ENCODE measurements around the gene COL28A1. TPM values are rescaled to one million over a fixed set of nuclear protein-coding genes. Genes with fewer than 3 reads are reported as not detected.

COL28A1 gene
- total and polyA plus RNA-seq, 4 donors = 1.3 to 10.2 (median 3.2) TPM

- H3K27me3 ChIP-seq (ENCODE audit: control insufficient read depth in 3 of 3, insufficient read depth in 3 of 3, low read length in 2 of 3) = no peaks in the 10 kb centered on the region
- no peaks in the 10 kb centered on the region for H3K4me1 ChIP-seq (ENCODE audit: control insufficient read depth in 5 of 5, insufficient read depth in 5 of 5, low read length in 5 of 5)
- H3K9me3 ChIP-seq (ENCODE audit: control insufficient read depth in 4 of 4, insufficient read depth in 3 of 4, low read length in 3 of 4) = no peaks in the 10 kb centered on the region
- WGBS, 2 donors = 62 to 72% methylated on average over 2 of the region's 2 CpGs
- no peak for TF ChIP-seq CTCF (IDR thresholded peaks at IDR 0.05; ENCODE audit: control extremely low read depth, extremely low read depth)
- no peak overlapping the region for H3K27ac ChIP-seq (ENCODE audit: low read depth in 1 of 2, low read length in 1 of 2)
- H3K36me3 ChIP-seq (ENCODE audit: control insufficient read depth in 4 of 4, insufficient read depth in 4 of 4, low read length in 4 of 4) = no peaks in the 10 kb centered on the region
- no peak overlapping the region for H3K4me3 ChIP-seq
- ATAC-seq (ENCODE audit: insufficient read depth, low FRiP score) (no peak), DNase-seq (no peak)
- no peak overlapping the region for H3K9ac ChIP-seq (ENCODE audit: insufficient read depth in 1 of 2, low read length in 2 of 2)
Measured at GRCh38 chr7:7385421-7385820, 150.3 kb downstream of the COL28A1 start.

- Histone ChIP-seq H3K27ac (ENCODE audit: low read depth in 1 of 2, low read length in 1 of 2) (no peak overlapping the region), H3K4me3 (no peak overlapping the region), H3K36me3 (ENCODE audit: control insufficient read depth in 4 of 4, insufficient read depth in 4 of 4, low read length in 4 of 4) (no peaks in the 10 kb centered on the region), H3K27me3 (ENCODE audit: control insufficient read depth in 3 of 3, insufficient read depth in 3 of 3, low read length in 2 of 3) (no peaks in the 10 kb centered on the region), H3K9ac (ENCODE audit: insufficient read depth in 1 of 2, low read length in 2 of 2) (no peak overlapping the region), H3K9me3 (ENCODE audit: control insufficient read depth in 4 of 4, insufficient read depth in 3 of 4, low read length in 3 of 4) (no peaks in the 10 kb centered on the region), H3K4me1 (ENCODE audit: control insufficient read depth in 5 of 5, insufficient read depth in 5 of 5, low read length in 5 of 5) (no peaks in the 10 kb centered on the region)
- no peak for TF ChIP-seq CTCF (IDR thresholded peaks at IDR 0.05; ENCODE audit: control extremely low read depth, extremely low read depth)
- DNase-seq (no peak), ATAC-seq (ENCODE audit: insufficient read depth, low FRiP score) (no peak)
Measured at GRCh38 chr7:7384228-7384627, 151.4 kb downstream of the COL28A1 start.

GRCh38 chr7:7375538-7375937 lies 160.1 kb downstream of the COL28A1 start:
- 87 to 92% methylated on average over 4 of the region's 4 CpGs for WGBS, 2 donors
- H3K36me3 ChIP-seq (ENCODE audit: control insufficient read depth in 4 of 4, insufficient read depth in 4 of 4, low read length in 4 of 4) = no peaks in the 10 kb centered on the region
- H3K4me3 ChIP-seq = no peak overlapping the region
- TF ChIP-seq CTCF (IDR thresholded peaks at IDR 0.05; ENCODE audit: control extremely low read depth, extremely low read depth) = no peak
- H3K9ac ChIP-seq (ENCODE audit: insufficient read depth in 1 of 2, low read length in 2 of 2) = no peak overlapping the region
- no peaks in the 10 kb centered on the region for H3K4me1 ChIP-seq (ENCODE audit: control insufficient read depth in 5 of 5, insufficient read depth in 5 of 5, low read length in 5 of 5)
- ATAC-seq (ENCODE audit: insufficient read depth, low FRiP score) (no peak), DNase-seq (no peak)
- no peaks in the 10 kb centered on the region for H3K9me3 ChIP-seq (ENCODE audit: control insufficient read depth in 4 of 4, insufficient read depth in 3 of 4, low read length in 3 of 4)
- H3K27me3 ChIP-seq (ENCODE audit: control insufficient read depth in 3 of 3, insufficient read depth in 3 of 3, low read length in 2 of 3) = no peaks in the 10 kb centered on the region
- no peak overlapping the region for H3K27ac ChIP-seq (ENCODE audit: low read depth in 1 of 2, low read length in 1 of 2)

GRCh38 chr7:7370076-7370475 lies 165.6 kb downstream of the COL28A1 start:
- Histone ChIP-seq H3K9me3 (ENCODE audit: control insufficient read depth in 4 of 4, insufficient read depth in 3 of 4, low read length in 3 of 4) (peaks cover 0 to 2% (median 0%) of the 10 kb centered on the region in 4 donors), H3K4me3 (no peak overlapping the region), H3K4me1 (ENCODE audit: control insufficient read depth in 5 of 5, insufficient read depth in 5 of 5, low read length in 5 of 5) (no peaks in the 10 kb centered on the region), H3K9ac (ENCODE audit: insufficient read depth in 1 of 2, low read length in 2 of 2) (no peak overlapping the region), H3K36me3 (ENCODE audit: control insufficient read depth in 4 of 4, insufficient read depth in 4 of 4, low read length in 4 of 4) (no peaks in the 10 kb centered on the region), H3K27me3 (ENCODE audit: control insufficient read depth in 3 of 3, insufficient read depth in 3 of 3, low read length in 2 of 3) (no peaks in the 10 kb centered on the region), H3K27ac (ENCODE audit: low read depth in 1 of 2, low read length in 1 of 2) (no peak overlapping the region)
- ATAC-seq (ENCODE audit: insufficient read depth, low FRiP score) (no peak), DNase-seq (no peak)
- WGBS, 2 donors = 89 to 94% methylated on average over 2 of the region's 2 CpGs
- no peak for TF ChIP-seq CTCF (IDR thresholded peaks at IDR 0.05; ENCODE audit: control extremely low read depth, extremely low read depth)
